ENCODE measurements around the gene UNC79.

DNA sequence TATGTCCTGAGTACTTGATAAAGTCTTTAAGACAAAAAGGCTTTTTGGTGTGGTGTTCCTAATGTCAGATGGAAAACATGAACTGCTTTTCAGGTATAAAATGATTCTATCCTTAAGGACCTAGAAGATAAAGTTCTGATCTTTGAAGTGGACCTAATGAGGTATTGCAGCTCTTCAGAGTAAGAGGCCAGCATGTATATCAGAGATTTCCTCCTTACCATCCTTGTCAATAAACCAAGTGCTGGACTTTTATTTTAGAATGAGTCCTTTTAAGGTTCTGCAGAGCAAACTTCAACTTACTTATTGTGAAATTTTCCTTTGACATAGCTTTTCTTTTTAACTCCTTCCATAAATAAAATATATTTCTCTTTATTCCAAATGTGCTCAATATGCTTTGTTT, 50.1 kb downstream of the UNC79 start:
- TF ChIP-seq POLR2A (IDR thresholded peaks at IDR 0.05), result no peak
- TF ChIP-seq, protein P1, sequence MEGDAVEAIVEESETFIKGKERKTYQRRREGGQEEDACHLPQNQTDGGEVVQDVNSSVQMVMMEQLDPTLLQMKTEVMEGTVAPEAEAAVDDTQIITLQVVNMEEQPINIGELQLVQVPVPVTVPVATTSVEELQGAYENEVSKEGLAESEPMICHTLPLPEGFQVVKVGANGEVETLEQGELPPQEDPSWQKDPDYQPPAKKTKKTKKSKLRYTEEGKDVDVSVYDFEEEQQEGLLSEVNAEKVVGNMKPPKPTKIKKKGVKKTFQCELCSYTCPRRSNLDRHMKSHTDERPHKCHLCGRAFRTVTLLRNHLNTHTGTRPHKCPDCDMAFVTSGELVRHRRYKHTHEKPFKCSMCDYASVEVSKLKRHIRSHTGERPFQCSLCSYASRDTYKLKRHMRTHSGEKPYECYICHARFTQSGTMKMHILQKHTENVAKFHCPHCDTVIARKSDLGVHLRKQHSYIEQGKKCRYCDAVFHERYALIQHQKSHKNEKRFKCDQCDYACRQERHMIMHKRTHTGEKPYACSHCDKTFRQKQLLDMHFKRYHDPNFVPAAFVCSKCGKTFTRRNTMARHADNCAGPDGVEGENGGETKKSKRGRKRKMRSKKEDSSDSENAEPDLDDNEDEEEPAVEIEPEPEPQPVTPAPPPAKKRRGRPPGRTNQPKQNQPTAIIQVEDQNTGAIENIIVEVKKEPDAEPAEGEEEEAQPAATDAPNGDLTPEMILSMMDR (IDR thresholded peaks at IDR 0.05), result no peak
- TF ChIP-seq EP300 (IDR thresholded peaks at IDR 0.05), result no peak

All from ovary (tissue), 3 donors.